Skeletal muscle tissue (tissue), 4 donors: Measurements from ENCODE around the gene INTU. TPM values are rescaled to one million over a fixed set of nuclear protein-coding genes. Genes with fewer than 3 reads are reported as not detected.

Source experiments
- H3K27ac ChIP-seq: one replicate; pipeline ENCODE4 v1.7.0; 2013; ENCODE audit warnings: mild to moderate bottlenecking, low read depth, low read length, inconsistent platforms
- H3K27me3 ChIP-seq, 3 donors: one replicate each; pipeline ENCODE4 v1.7.0; 2013; ENCODE audit warnings: low read length in 3 of 3; ENCODE audit not compliant: control insufficient read depth in 3 of 3, insufficient read depth in 3 of 3
- H3K36me3 ChIP-seq, 3 donors: one replicate each; pipeline ENCODE4 v1.7.0; 2013; ENCODE audit warnings: low read length in 3 of 3; ENCODE audit not compliant: control insufficient read depth in 3 of 3, insufficient read depth in 3 of 3
- H3K4me1 ChIP-seq, 3 donors: one replicate each; pipeline ENCODE4 v1.7.0; 2013; ENCODE audit warnings: low read length in 3 of 3, mild to moderate bottlenecking in 3 of 3; ENCODE audit not compliant: control insufficient read depth in 3 of 3, insufficient read depth in 3 of 3
- H3K4me3 ChIP-seq, 3 donors: one replicate each; pipeline ENCODE4 v1.7.0; 2013; ENCODE audit warnings: low read length in 3 of 3
- H3K9ac ChIP-seq, 3 donors: one replicate each; pipeline ENCODE4 v1.7.0; 2013; ENCODE audit warnings: low read length in 3 of 3, mild to moderate bottlenecking in 3 of 3, moderate library complexity in 2 of 3, low read depth in 1 of 3
- H3K9me3 ChIP-seq, 3 donors: one replicate each; pipeline ENCODE4 v1.7.0; 2013; ENCODE audit warnings: low read length in 3 of 3; ENCODE audit not compliant: control insufficient read depth in 3 of 3
- total RNA-seq: library from RNA; depleted of rRNA; stranded (reverse); fragments of >200 nt; gene quantifications from one replicate; pipeline ENCODE4 v1.2.3, GENCODE V29; 2014
- donor health status: Osteomylitis.

INTU gene
- total RNA-seq, 1 donor from 2014 or later, result 9.9 TPM

DNA sequence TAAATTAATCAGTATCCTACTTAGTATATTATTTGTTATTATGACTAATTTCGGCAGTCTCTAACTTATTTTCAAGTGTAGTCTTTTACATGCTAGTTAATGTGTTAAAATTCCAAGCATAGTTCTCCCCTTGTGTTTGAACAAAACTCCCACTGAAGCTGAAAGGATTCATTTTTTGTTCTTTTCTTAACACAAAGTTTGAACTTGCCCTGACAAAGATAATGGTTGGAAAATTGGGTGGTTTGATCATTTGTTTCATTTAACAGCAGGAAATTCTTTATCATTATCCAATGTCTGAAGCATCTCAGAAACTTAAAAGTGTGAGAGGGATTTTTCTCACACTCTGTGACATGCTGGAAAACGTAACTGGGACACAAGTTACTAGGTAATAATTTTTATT lies 36.0 kb downstream of the INTU start:
- H3K36me3 ChIP-seq, result no peaks in the 10 kb centered on the region
- no peaks in the 10 kb centered on the region for H3K27me3 ChIP-seq
- no peak overlapping the region for H3K4me3 ChIP-seq
- H3K9me3 ChIP-seq, result no peaks in the 10 kb centered on the region
- no peaks in the 10 kb centered on the region for H3K4me1 ChIP-seq
- H3K27ac ChIP-seq, result no peak overlapping the region
- no peak overlapping the region for H3K9ac ChIP-seq

GRCh38 chr4:127669691-127670090 lies 36.9 kb downstream of the INTU start:
- no peaks in the 10 kb centered on the region for H3K9me3 ChIP-seq
- H3K4me1 ChIP-seq, result no peaks in the 10 kb centered on the region
- no peaks in the 10 kb centered on the region for H3K36me3 ChIP-seq
- H3K9ac ChIP-seq, result no peak overlapping the region
- H3K27ac ChIP-seq, result no peak overlapping the region
- no peak overlapping the region for H3K4me3 ChIP-seq
- no peaks in the 10 kb centered on the region for H3K27me3 ChIP-seq

- no peak overlapping the region for H3K9ac ChIP-seq
- H3K4me3 ChIP-seq, result no peak overlapping the region
Measured at GRCh38 chr4:127672111-127672510, 39.4 kb downstream of the INTU start.

GRCh38 chr4:127685292-127685691 lies 52.5 kb downstream of the INTU start:
- Histone ChIP-seq H3K9me3 (no peaks in the 10 kb centered on the region), H3K27ac (no peak overlapping the region), H3K36me3 (peaks cover 0 to 13% (median 0%) of the 10 kb centered on the region in 3 donors), H3K27me3 (no peaks in the 10 kb centered on the region), H3K4me1 (no peaks in the 10 kb centered on the region), H3K4me3 (no peak overlapping the region), H3K9ac (no peak overlapping the region)

More at GRCh38 chr4:127672111-127672510, 39.4 kb downstream of the INTU start:
- H3K4me1 ChIP-seq, result no peaks in the 10 kb centered on the region
- no peaks in the 10 kb centered on the region for H3K36me3 ChIP-seq
- H3K27ac ChIP-seq, result no peak overlapping the region
- H3K27me3 ChIP-seq, result no peaks in the 10 kb centered on the region
- no peaks in the 10 kb centered on the region for H3K9me3 ChIP-seq

GRCh38 chr4:127686658-127687057 lies 53.9 kb downstream of the INTU start:
- Histone ChIP-seq H3K9ac (no peak overlapping the region), H3K27me3 (no peaks in the 10 kb centered on the region), H3K36me3 (peaks cover 0 to 13% (median 0%) of the 10 kb centered on the region in 3 donors), H3K27ac (no peak overlapping the region), H3K9me3 (no peaks in the 10 kb centered on the region), H3K4me1 (no peaks in the 10 kb centered on the region), H3K4me3 (no peak overlapping the region)

- Histone ChIP-seq H3K9me3 (no peaks in the 10 kb centered on the region), H3K36me3 (peaks cover 0 to 13% (median 0%) of the 10 kb centered on the region in 3 donors), H3K27ac (no peak overlapping the region), H3K27me3 (no peaks in the 10 kb centered on the region), H3K4me1 (no peaks in the 10 kb centered on the region), H3K9ac (no peak overlapping the region), H3K4me3 (no peak overlapping the region)
Measured at GRCh38 chr4:127687580-127687979, 54.8 kb downstream of the INTU start.

DNA sequence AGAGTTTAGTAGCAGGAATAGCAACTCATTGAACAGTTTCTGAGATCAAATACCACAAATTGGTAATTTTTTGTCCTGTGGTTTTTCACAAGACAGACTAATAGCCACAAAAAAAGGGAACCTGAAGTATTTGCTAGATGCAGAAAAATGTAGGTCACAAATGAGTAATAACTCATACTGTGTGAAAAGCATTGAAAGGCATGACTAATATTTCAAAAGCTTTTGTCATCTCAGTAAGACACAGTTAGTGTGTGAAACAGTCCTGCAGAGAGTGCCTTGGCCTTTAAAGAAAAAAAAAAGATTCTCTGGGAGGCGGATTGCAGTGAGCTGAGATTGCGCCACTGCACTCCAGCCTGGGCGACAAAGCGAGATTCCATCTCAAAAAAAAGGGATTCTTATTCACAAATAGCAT lies 66.0 kb downstream of the INTU start:
- Histone ChIP-seq H3K36me3 (no peaks in the 10 kb centered on the region), H3K27ac (no peak overlapping the region), H3K9me3 (no peaks in the 10 kb centered on the region), H3K27me3 (no peaks in the 10 kb centered on the region), H3K4me3 (no peak overlapping the region), H3K9ac (no peak overlapping the region), H3K4me1 (no peaks in the 10 kb centered on the region)

GRCh38 chr4:127708985-127709384 lies 76.2 kb downstream of the INTU start:
- Histone ChIP-seq H3K4me3 (no peak overlapping the region), H3K36me3 (peaks cover 5 to 11% (median 7%) of the 10 kb centered on the region in 3 donors), H3K27ac (no peak overlapping the region), H3K27me3 (no peaks in the 10 kb centered on the region), H3K9ac (no peak overlapping the region), H3K4me1 (no peaks in the 10 kb centered on the region), H3K9me3 (no peaks in the 10 kb centered on the region)

GRCh38 chr4:127709456-127709855 lies 76.7 kb downstream of the INTU start:
- Histone ChIP-seq H3K27me3 (no peaks in the 10 kb centered on the region), H3K27ac (no peak overlapping the region), H3K4me3 (no peak overlapping the region), H3K9me3 (no peaks in the 10 kb centered on the region), H3K36me3 (peaks cover 5 to 13% (median 7%) of the 10 kb centered on the region in 3 donors), H3K4me1 (no peaks in the 10 kb centered on the region), H3K9ac (no peak overlapping the region)

DNA sequence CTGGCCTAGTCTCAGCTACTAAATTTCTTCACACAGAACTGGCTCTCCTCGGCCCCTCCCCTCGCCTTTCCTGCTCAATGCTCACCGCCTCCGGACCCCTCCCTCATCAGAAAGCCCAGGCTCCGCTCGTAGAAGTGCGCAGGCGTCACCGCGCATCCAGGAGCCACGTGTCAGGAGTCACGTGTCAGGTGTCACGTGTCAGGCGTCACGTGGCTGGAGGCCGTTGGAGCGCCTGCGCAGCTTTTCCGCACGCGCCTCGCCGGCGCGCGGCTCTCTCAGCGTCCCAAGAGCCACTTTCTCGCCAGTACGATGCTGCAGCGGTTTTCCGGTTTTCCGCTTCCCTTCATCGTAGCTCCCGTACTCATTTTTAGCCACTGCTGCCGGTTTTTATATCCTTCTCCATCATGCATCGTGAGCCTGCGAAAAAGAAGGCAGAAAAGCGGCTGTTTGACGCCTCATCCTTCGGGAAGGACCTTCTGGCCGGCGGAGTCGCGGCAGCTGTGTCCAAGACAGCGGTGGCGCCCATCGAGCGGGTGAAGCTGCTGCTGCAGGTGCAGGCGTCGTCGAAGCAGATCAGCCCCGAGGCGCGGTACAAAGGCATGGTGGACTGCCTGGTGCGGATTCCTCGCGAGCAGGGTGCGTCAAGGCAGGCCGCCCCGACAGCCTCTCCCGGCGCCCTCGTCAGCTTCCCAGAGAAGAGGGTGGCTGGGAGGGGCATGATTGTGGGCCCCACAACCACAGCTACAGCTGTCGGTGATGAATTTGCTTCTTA lies 97.6 kb downstream of the INTU start, which contains the start of gene SLC25A31:
Gene SLC25A31 (plus strand): TSS at position 259 of the 772 bp plus-strand sequence. CDS start 146 bp downstream, at position 405.
- no peaks in the 10 kb centered on the region for H3K9me3 ChIP-seq
- no peak within 1 kb of the TSS for H3K27ac ChIP-seq
- H3K4me1 ChIP-seq, result no peaks in the 10 kb centered on the region
- no peak within 1 kb of the TSS for H3K4me3 ChIP-seq
- H3K9ac ChIP-seq, result no peak within 1 kb of the TSS
- no peaks in the 10 kb centered on the region for H3K36me3 ChIP-seq
- no peaks in the 10 kb centered on the region for H3K27me3 ChIP-seq
